NCI-H2227 (cell line): Measurements from ENCODE around the gene GMDS.

Experiments
- DNase-seq: peaks from one replicate; lab custom pipeline; 2025; ENCODE audit not compliant: unreplicated experiment; lab: John Stamatoyannopoulos, UW

The GMDS gene

GRCh38 chr6:1621070-1621701 lies 624.2 kb downstream of the GMDS start:
- no peak for DNase-seq

- DNase-seq: no peak
Measured at GRCh38 chr6:1620504-1621069, 624.8 kb downstream of the GMDS start.

- DNase-seq: no peak
Measured at GRCh38 chr6:1619673-1620503, 625.5 kb downstream of the GMDS start.

GRCh38 chr6:1619098-1619672 lies 626.2 kb downstream of the GMDS start:
- DNase-seq: no peak

- no peak for DNase-seq
Measured at GRCh38 chr6:1618311-1619097, 626.9 kb downstream of the GMDS start.

GRCh38 chr6:1617466-1618310 lies 627.7 kb downstream of the GMDS start:
- no peak for DNase-seq

GRCh38 chr6:1616701-1617463 lies 628.5 kb downstream of the GMDS start:
- no peak for DNase-seq

- DNase-seq: no peak
Measured at GRCh38 chr6:1615853-1616420, 629.5 kb downstream of the GMDS start.

GRCh38 chr6:1615151-1615852 lies 630.1 kb downstream of the GMDS start:
- no peak for DNase-seq

GRCh38 chr6:1614448-1615150 lies 630.8 kb downstream of the GMDS start:
- DNase-seq: no peak

GRCh38 chr6:1613688-1614447 lies 631.5 kb downstream of the GMDS start:
- no peak for DNase-seq

GRCh38 chr6:1613346-1613687 lies 632.1 kb downstream of the GMDS start:
- no peak for DNase-seq

- no peak for DNase-seq
Measured at GRCh38 chr6:1612974-1613306, 632.5 kb downstream of the GMDS start.

- DNase-seq: no peak
Measured at GRCh38 chr6:1612299-1612973, 633.0 kb downstream of the GMDS start.

GRCh38 chr6:1611572-1612298 lies 633.7 kb downstream of the GMDS start:
- no peak for DNase-seq

- DNase-seq: peak; percentile 17
Measured at GRCh38 chr6:1611322-1611571, 634.2 kb downstream of the GMDS start.
